ENCODE data around the gene PHF21B. TPM values are rescaled to one million over a fixed set of nuclear protein-coding genes. Genes with fewer than 3 reads are reported as not detected.

Gene PHF21B
- total and polyA plus RNA-seq, 11 donors, result 0.04 to 1.6 (median 0.47) TPM; not detected in 4

GRCh38 chr22:44971651-44972362 is 38.0 kb downstream of the PHF21B start:
- intact Hi-C loops (cut with DNase I), result loop anchor here in 5 of 10 donors (10.0 kb wide), 1 partner anchor 123 kb away; no protein-coding TSS in a partner anchor
- DNase-seq (no peak), ATAC-seq (no peak)
- peaks cover 0 to 4% (median 0%) of the 10 kb centered on the region in 9 donors for H3K27me3 ChIP-seq
- WGBS, 4 donors, result 70 to 82% (median 73%) methylated on average over 11 of the region's 11 CpGs
- TF ChIP-seq CTCF (IDR thresholded peaks at IDR 0.05) (no peak), POLR2A (IDR thresholded peaks at IDR 0.05) (no peak)
- H3K36me3 ChIP-seq, result no peaks in the 10 kb centered on the region
- no peak overlapping the region for H3K27ac ChIP-seq
- H3K9me3 ChIP-seq, result no peaks in the 10 kb centered on the region
- H3K4me1 ChIP-seq, result no peaks in the 10 kb centered on the region
- no peak overlapping the region for H3K4me3 ChIP-seq

GRCh38 chr22:44970291-44970690 is 39.5 kb downstream of the PHF21B start:
- 79 to 96% (median 82%) methylated on average over 5 to 6 of the region's 6 CpGs for WGBS, 4 donors
- TF ChIP-seq CTCF (IDR thresholded peaks at IDR 0.05) (no peak), POLR2A (IDR thresholded peaks at IDR 0.05) (no peak)
- peaks cover 0 to 4% (median 0%) of the 10 kb centered on the region in 9 donors for H3K27me3 ChIP-seq
- ATAC-seq (no peak), DNase-seq (no peak)
- no peaks in the 10 kb centered on the region for H3K9me3 ChIP-seq
- no peak overlapping the region for H3K4me3 ChIP-seq
- H3K4me1 ChIP-seq, result no peaks in the 10 kb centered on the region
- no peak overlapping the region for H3K27ac ChIP-seq
- intact Hi-C loops (cut with DNase I), result loop anchor here in 5 of 10 donors (10.0 kb wide), 1 partner anchor 125 kb away; no protein-coding TSS in a partner anchor
- no peaks in the 10 kb centered on the region for H3K36me3 ChIP-seq

GRCh38 chr22:44969817-44970216 is 40.0 kb downstream of the PHF21B start:
- H3K4me1 ChIP-seq, result no peaks in the 10 kb centered on the region
- TF ChIP-seq CTCF (IDR thresholded peaks at IDR 0.05) (no peak), POLR2A (IDR thresholded peaks at IDR 0.05) (no peak)
- no peak overlapping the region for H3K4me3 ChIP-seq
- H3K27ac ChIP-seq, result no peak overlapping the region
- ATAC-seq (no peak), DNase-seq (no peak)
- peaks cover 0 to 4% (median 0%) of the 10 kb centered on the region in 9 donors for H3K27me3 ChIP-seq
- intact Hi-C loops (cut with DNase I), result loop anchor here in 5 of 10 donors (10.0 kb wide), 1 partner anchor 125 kb away; no protein-coding TSS in a partner anchor
- no peaks in the 10 kb centered on the region for H3K36me3 ChIP-seq
- WGBS, 4 donors, result 88 to 92% (median 89%) methylated on average over 9 of the region's 9 CpGs
- no peaks in the 10 kb centered on the region for H3K9me3 ChIP-seq

- Histone ChIP-seq H3K36me3 (no peaks in the 10 kb centered on the region), H3K4me1 (no peaks in the 10 kb centered on the region), H3K27me3 (peaks cover 0 to 4% (median 0%) of the 10 kb centered on the region in 9 donors), H3K9me3 (no peaks in the 10 kb centered on the region), H3K27ac (no peak overlapping the region), H3K4me3 (no peak overlapping the region)
- TF ChIP-seq POLR2A (IDR thresholded peaks at IDR 0.05), result no peak
- TF ChIP-seq CTCF (IDR thresholded peaks at IDR 0.05), result no peak
- ATAC-seq (no peak), DNase-seq (no peak)
- 70 to 79% (median 73%) methylated on average over 7 of the region's 7 CpGs for WGBS, 4 donors
- intact Hi-C loops (cut with DNase I), result no loop called here
Observed at GRCh38 chr22:44968736-44969135, 41.1 kb downstream of the PHF21B start.
